Mesendoderm (in vitro differentiated cells): ENCODE results near the gene SLC6A1.

ENCODE experiments used
- DNase-seq: peaks from one replicate; pipeline ENCODE4 v3.0.0; 2013
- H2AK5ac ChIP-seq: 2 replicates; pipeline ENCODE4 v1.6.1; 2013; ENCODE audit warnings: low read length, inconsistent platforms
- H2BK120ac ChIP-seq: 2 replicates; pipeline ENCODE4 v1.6.1; 2013; ENCODE audit warnings: low read depth, mild to moderate bottlenecking, low read length, moderate library complexity, mixed read lengths
- H2BK15ac ChIP-seq: replicated peaks from 2 replicates; pipeline ENCODE4 v1.6.1; 2013; ENCODE audit warnings: low read depth, mild to moderate bottlenecking, moderate library complexity
- H2BK5ac ChIP-seq: 2 replicates; pipeline ENCODE4 v1.6.1; 2013; ENCODE audit warnings: low read length, inconsistent platforms
- H3K18ac ChIP-seq: 2 replicates; pipeline ENCODE4 v1.6.1; 2013; ENCODE audit warnings: mild to moderate bottlenecking, low read length, mixed read lengths
- H3K23ac ChIP-seq: one replicate; pipeline ENCODE4 v1.6.1; 2013; ENCODE audit warnings: low read length
- H3K27ac ChIP-seq: 2 replicates; pipeline ENCODE4 v1.5.1; 2013; ENCODE audit warnings: low read depth, mild to moderate bottlenecking, inconsistent platforms, low read length, moderate library complexity
- H3K27me3 ChIP-seq: 2 replicates; pipeline ENCODE4 v1.6.1; 2013; ENCODE audit warnings: low read length, control low read depth, mild to moderate bottlenecking, inconsistent platforms; ENCODE audit not compliant: insufficient read depth, poor library complexity
- H3K36me3 ChIP-seq: 2 replicates; pipeline ENCODE4 v1.6.1; 2013; ENCODE audit warnings: low read length, inconsistent platforms; ENCODE audit not compliant: control insufficient read depth, insufficient read depth
- H3K4ac ChIP-seq: one replicate; pipeline ENCODE4 v1.6.1; 2013; ENCODE audit warnings: low read depth, mild to moderate bottlenecking, low read length, moderate library complexity
- H3K4me1 ChIP-seq: 2 replicates; pipeline ENCODE4 v1.6.1; 2013; ENCODE audit warnings: low read depth, low read length, inconsistent platforms; ENCODE audit not compliant: control insufficient read depth
- H3K4me2 ChIP-seq: 2 replicates; pipeline ENCODE4 v1.6.1; 2013; ENCODE audit warnings: low read length
- H3K4me3 ChIP-seq: 2 replicates; pipeline ENCODE4 v1.5.1; 2013; ENCODE audit warnings: mild to moderate bottlenecking, low read length
- H3K56ac ChIP-seq: one replicate; pipeline ENCODE4 v1.6.1; 2013; ENCODE audit warnings: low read length
- H3K79me1 ChIP-seq: 2 replicates; pipeline ENCODE4 v1.6.1; 2013; ENCODE audit warnings: low read length, inconsistent platforms
- H3K79me2 ChIP-seq: 2 replicates; pipeline ENCODE4 v1.6.1; 2013; ENCODE audit warnings: mild to moderate bottlenecking, low read length; ENCODE audit not compliant: control insufficient read depth, insufficient read depth
- H3K9ac ChIP-seq: 2 replicates; pipeline ENCODE4 v1.6.1; 2013; ENCODE audit warnings: low read length, inconsistent platforms
- H4K5ac ChIP-seq: one replicate; pipeline ENCODE4 v1.6.1; 2013; ENCODE audit warnings: low read length
- H4K8ac ChIP-seq: one replicate; pipeline ENCODE4 v1.6.1; 2013; ENCODE audit warnings: low read depth, mild to moderate bottlenecking, control low read depth, low read length, moderate library complexity
- WGBS: extraction: QIAGEN DNeasy Blood & Tissue Kit; methylation state at CpG from one replicate; pipeline ENCODE4 v1.1.7; 2013; ENCODE audit warnings: low lambda C conversion rate, missing lambda C conversion rate; ENCODE audit not compliant: insufficient coverage; ENCODE audit errors: extremely low coverage; 5-methylcytosine and 5-hydroxymethylcytosine counted together

Gene SLC6A1

GRCh38 chr3:11037241-11037873 lies 44.8 kb downstream of the SLC6A1 start:
- Histone ChIP-seq H3K56ac (no peak overlapping the region), H3K23ac (no peak overlapping the region), H3K4me2 (no peak overlapping the region), H3K4ac (no peak overlapping the region), H3K36me3 (no peaks in the 10 kb centered on the region), H4K5ac (no peak overlapping the region), H3K79me1 (no peaks in the 10 kb centered on the region), H3K27me3 (no peaks in the 10 kb centered on the region), H3K18ac (no peak overlapping the region), H3K4me3 (no peak overlapping the region), H3K4me1 (no peaks in the 10 kb centered on the region), H3K9ac (no peak overlapping the region), H2BK15ac (no peak overlapping the region), H3K79me2 (no peaks in the 10 kb centered on the region), H2BK120ac (no peak overlapping the region), H4K8ac (no peak overlapping the region), H2AK5ac (no peak overlapping the region), H2BK5ac (no peak overlapping the region), H3K27ac (no peak overlapping the region)
- WGBS, result no CpG with 5 or more reads among the region's 24 CpGs
- DNase-seq, result no peak

DNA sequence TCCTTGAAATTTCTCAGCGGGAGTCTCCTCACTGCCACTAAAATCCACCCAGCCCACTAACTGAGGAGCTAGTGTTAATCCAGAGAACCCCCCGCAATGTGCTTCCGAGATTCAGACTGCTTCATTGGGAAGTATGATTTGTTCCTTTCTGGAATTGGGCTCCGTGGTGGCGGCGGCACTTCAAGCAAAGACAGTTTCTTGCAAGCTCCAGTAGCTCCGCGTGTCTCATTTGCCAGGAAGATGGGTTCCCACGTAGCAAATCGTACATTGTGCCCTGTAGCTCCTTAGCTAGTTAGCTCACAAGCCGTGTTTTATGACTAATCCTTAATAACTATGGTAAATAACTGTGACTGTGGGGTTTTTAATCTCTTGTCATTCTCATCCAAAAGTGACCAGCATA lies 45.4 kb downstream of the SLC6A1 start:
- Histone ChIP-seq H2BK120ac (no peak overlapping the region), H3K36me3 (no peaks in the 10 kb centered on the region), H2AK5ac (no peak overlapping the region), H3K56ac (no peak overlapping the region), H3K18ac (no peak overlapping the region), H3K9ac (no peak overlapping the region), H3K79me1 (no peaks in the 10 kb centered on the region), H4K5ac (no peak overlapping the region), H3K4ac (no peak overlapping the region), H2BK5ac (no peak overlapping the region), H3K27ac (no peak overlapping the region), H3K79me2 (no peaks in the 10 kb centered on the region), H4K8ac (no peak overlapping the region), H2BK15ac (no peak overlapping the region), H3K23ac (no peak overlapping the region), H3K27me3 (no peaks in the 10 kb centered on the region), H3K4me1 (no peaks in the 10 kb centered on the region), H3K4me2 (no peak overlapping the region), H3K4me3 (no peak overlapping the region)
- no peak for DNase-seq
- no CpG with 5 or more reads among the region's 11 CpGs for WGBS

GRCh38 chr3:11045536-11045935 lies 53.0 kb downstream of the SLC6A1 start:
- Histone ChIP-seq H3K27me3 (no peaks in the 10 kb centered on the region), H3K9ac (no peak overlapping the region), H3K56ac (no peak overlapping the region), H3K4me3 (no peak overlapping the region), H3K23ac (no peak overlapping the region), H3K36me3 (no peaks in the 10 kb centered on the region), H3K4me1 (no peaks in the 10 kb centered on the region), H2BK120ac (no peak overlapping the region), H4K8ac (no peak overlapping the region), H3K18ac (no peak overlapping the region), H2BK5ac (no peak overlapping the region), H2BK15ac (no peak overlapping the region), H3K4me2 (no peak overlapping the region), H2AK5ac (no peak overlapping the region), H3K79me1 (no peaks in the 10 kb centered on the region), H4K5ac (no peak overlapping the region), H3K4ac (no peak overlapping the region), H3K79me2 (no peaks in the 10 kb centered on the region), H3K27ac (no peak overlapping the region)
- WGBS, result no CpG with 5 or more reads among the region's 5 CpGs
- DNase-seq, result peak; percentile 18

DNA sequence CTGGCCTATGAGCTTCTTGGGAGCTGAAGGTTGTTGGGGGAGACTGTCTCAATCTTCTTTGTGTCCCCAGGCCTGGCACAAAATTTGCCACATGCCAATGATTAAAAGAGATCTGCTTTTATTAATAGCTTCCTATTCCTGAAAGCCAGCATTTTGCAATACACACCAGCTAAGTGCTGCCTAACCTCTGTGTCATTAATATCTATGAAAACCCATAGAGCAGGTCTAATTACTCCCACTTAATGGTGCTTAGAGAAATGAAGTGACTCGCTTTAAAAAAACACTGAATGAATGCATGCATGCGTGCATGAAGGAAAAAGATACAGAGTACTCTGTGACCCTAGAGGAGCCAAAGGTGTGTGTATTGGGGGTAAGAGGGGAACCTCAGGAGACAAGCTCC lies 55.0 kb downstream of the SLC6A1 start:
- H3K56ac ChIP-seq, result no peak overlapping the region
- H2AK5ac ChIP-seq, result no peak overlapping the region
- H3K4me2 ChIP-seq, result no peak overlapping the region
- no peak overlapping the region for H3K9ac ChIP-seq
- H2BK120ac ChIP-seq, result no peak overlapping the region
- H4K8ac ChIP-seq, result no peak overlapping the region
- no peak overlapping the region for H3K4me3 ChIP-seq
- no peaks in the 10 kb centered on the region for H3K36me3 ChIP-seq
- no peak overlapping the region for H3K4ac ChIP-seq
- no CpG with 5 or more reads among the region's 2 CpGs for WGBS
- DNase-seq, result no peak
- no peak overlapping the region for H2BK15ac ChIP-seq
- no peak overlapping the region for H4K5ac ChIP-seq
- H3K23ac ChIP-seq, result no peak overlapping the region
- no peaks in the 10 kb centered on the region for H3K79me1 ChIP-seq
- no peaks in the 10 kb centered on the region for H3K4me1 ChIP-seq
- no peak overlapping the region for H3K18ac ChIP-seq
- no peak overlapping the region for H2BK5ac ChIP-seq
- H3K79me2 ChIP-seq, result no peaks in the 10 kb centered on the region
- H3K27me3 ChIP-seq, result no peaks in the 10 kb centered on the region
- no peak overlapping the region for H3K27ac ChIP-seq

GRCh38 chr3:11050666-11051323 lies 58.2 kb downstream of the SLC6A1 start:
- no peaks in the 10 kb centered on the region for H3K27me3 ChIP-seq
- no peak overlapping the region for H4K5ac ChIP-seq
- no peak overlapping the region for H3K18ac ChIP-seq
- no peak overlapping the region for H4K8ac ChIP-seq
- H3K56ac ChIP-seq, result no peak overlapping the region
- H2BK120ac ChIP-seq, result no peak overlapping the region
- H3K4me3 ChIP-seq, result no peak overlapping the region
- H3K4ac ChIP-seq, result no peak overlapping the region
- H3K4me1 ChIP-seq, result no peaks in the 10 kb centered on the region
- no peak overlapping the region for H3K4me2 ChIP-seq
- no peak overlapping the region for H2BK5ac ChIP-seq
- H3K27ac ChIP-seq, result no peak overlapping the region
- no peak overlapping the region for H2AK5ac ChIP-seq
- DNase-seq, result no peak
- WGBS, result no CpG with 5 or more reads among the region's 11 CpGs
- H3K23ac ChIP-seq, result no peak overlapping the region
- H3K36me3 ChIP-seq, result no peaks in the 10 kb centered on the region
- H3K79me2 ChIP-seq, result no peaks in the 10 kb centered on the region
- H2BK15ac ChIP-seq, result no peak overlapping the region
- H3K79me1 ChIP-seq, result no peaks in the 10 kb centered on the region
- H3K9ac ChIP-seq, result no peak overlapping the region
